Trophoblast cell (in vitro differentiated cells and primary cell): ENCODE measurements around the gene DIS3.
A peak's percentile ranks its signal among the peaks of the same experiment; 100 is the strongest.

Source experiments
- DNase-seq, 2 donors: peaks; one replicate each; pipeline ENCODE4 v3.0.0-alpha.2; 2016
- H2AFZ ChIP-seq: 2 replicates; pipeline ENCODE4 v1.6.1; 2013; ENCODE audit warnings: low read length, moderate library complexity, mild to moderate bottlenecking; ENCODE audit not compliant: insufficient read depth, poor library complexity
- H2AK5ac ChIP-seq: 2 replicates; pipeline ENCODE4 v1.6.1; 2013; ENCODE audit warnings: mild to moderate bottlenecking, low read length
- H2BK120ac ChIP-seq: 2 replicates; pipeline ENCODE4 v1.6.1; 2013; ENCODE audit warnings: low read length, mild to moderate bottlenecking, moderate library complexity; ENCODE audit not compliant: insufficient read depth, poor library complexity
- H2BK12ac ChIP-seq: 2 replicates; pipeline ENCODE4 v1.6.1; 2013; ENCODE audit warnings: mild to moderate bottlenecking, low read length, moderate library complexity
- H2BK5ac ChIP-seq: 2 replicates; pipeline ENCODE4 v1.6.1; 2013; ENCODE audit warnings: low read length, low read depth, moderate library complexity, mild to moderate bottlenecking; ENCODE audit not compliant: poor library complexity
- H3K14ac ChIP-seq: 2 replicates; pipeline ENCODE4 v1.6.1; 2013; ENCODE audit warnings: mild to moderate bottlenecking, low read length
- H3K18ac ChIP-seq: 2 replicates; pipeline ENCODE4 v1.6.1; 2013; ENCODE audit warnings: mild to moderate bottlenecking, low read length
- H3K23ac ChIP-seq: 2 replicates; pipeline ENCODE4 v1.6.1; 2013; ENCODE audit warnings: low read length
- H3K27ac ChIP-seq: 2 replicates; pipeline ENCODE4 v1.5.1; 2013; ENCODE audit warnings: low read depth, mild to moderate bottlenecking, inconsistent platforms, low read length, moderate library complexity
- H3K27me3 ChIP-seq: 2 replicates; pipeline ENCODE4 v1.6.1; 2013; ENCODE audit warnings: inconsistent platforms, mild to moderate bottlenecking, low read length, moderate library complexity; ENCODE audit not compliant: insufficient read depth
- H3K36me3 ChIP-seq, 2 experiments: 1 replicate in 1 of 2; 2 replicates in 1 of 2; pipeline ENCODE4 v1.6.1; 2013; ENCODE audit warnings: low read length in 2 of 2, mild to moderate bottlenecking in 2 of 2, moderate library complexity in 1 of 2; ENCODE audit not compliant: insufficient read depth in 2 of 2, control insufficient read depth in 1 of 2
- H3K4ac ChIP-seq: 2 replicates; pipeline ENCODE4 v1.6.1; 2013; ENCODE audit warnings: low read depth, mild to moderate bottlenecking, low read length, moderate library complexity
- H3K4me1 ChIP-seq, 2 experiments: 1 replicate in 1 of 2; 2 replicates in 1 of 2; pipeline ENCODE4 v1.6.1; 2013; ENCODE audit warnings: low read length in 2 of 2, mild to moderate bottlenecking in 2 of 2, moderate library complexity in 1 of 2; ENCODE audit not compliant: insufficient read depth in 2 of 2, control insufficient read depth in 1 of 2
- H3K4me2 ChIP-seq: 2 replicates; pipeline ENCODE4 v1.6.1; 2013; ENCODE audit warnings: inconsistent platforms, mild to moderate bottlenecking, low read length, moderate library complexity
- H3K4me3 ChIP-seq: 2 replicates; pipeline ENCODE4 v1.5.1; 2013; ENCODE audit warnings: mild to moderate bottlenecking, low read depth, low read length, inconsistent platforms
- H3K79me1 ChIP-seq: one replicate; pipeline ENCODE4 v1.6.1; 2013; ENCODE audit warnings: low read length
- H3K79me2 ChIP-seq: 2 replicates; pipeline ENCODE4 v1.6.1; 2013; ENCODE audit warnings: low read length, mild to moderate bottlenecking; ENCODE audit not compliant: control insufficient read depth, insufficient read depth, poor library complexity
- H3K9ac ChIP-seq: 2 replicates; pipeline ENCODE4 v1.6.1; 2013; ENCODE audit warnings: mild to moderate bottlenecking, low read length
- H3K9me3 ChIP-seq: 2 replicates; pipeline ENCODE4 v1.6.1; 2013; ENCODE audit warnings: low read depth, mild to moderate bottlenecking, control low read depth, inconsistent platforms, low read length; ENCODE audit not compliant: insufficient read depth
- H4K12ac ChIP-seq: 2 replicates; pipeline ENCODE4 v1.6.1; 2013; ENCODE audit warnings: low read depth, mild to moderate bottlenecking, low read length, moderate library complexity
- H4K8ac ChIP-seq: 2 replicates; pipeline ENCODE4 v1.6.1; 2013; ENCODE audit warnings: low read depth, mild to moderate bottlenecking, low read length, moderate library complexity
- H4K91ac ChIP-seq: one replicate; pipeline ENCODE4 v1.6.1; 2013; ENCODE audit warnings: low read depth, mild to moderate bottlenecking, low read length, moderate library complexity
- WGBS: extraction: QIAGEN DNeasy Blood & Tissue Kit; methylation state at CpG from one replicate; pipeline ENCODE4 v1.1.7; 2013; ENCODE audit warnings: missing lambda C conversion rate; ENCODE audit not compliant: insufficient read length, insufficient coverage; ENCODE audit errors: extremely low coverage; 5-methylcytosine and 5-hydroxymethylcytosine counted together

The DIS3 gene

DNA sequence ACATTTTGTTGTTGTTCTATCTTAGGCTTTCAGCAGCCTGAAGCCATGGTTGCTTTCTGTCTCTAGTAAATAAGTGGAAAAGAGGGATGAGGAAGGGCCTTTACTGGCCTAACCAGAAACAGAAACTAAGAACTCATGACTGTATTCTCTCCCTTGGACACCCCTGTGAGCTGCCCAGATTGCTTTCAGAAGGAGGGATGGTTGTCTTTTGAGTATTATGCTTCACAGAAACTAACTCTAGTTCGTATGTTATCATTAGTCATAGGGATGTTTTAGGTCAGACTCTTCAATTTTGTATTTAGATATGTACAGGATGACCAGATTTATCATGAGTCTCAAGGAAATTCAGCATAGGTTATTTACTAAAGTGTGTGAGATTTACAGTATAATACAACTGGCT, 36.4 kb downstream of the DIS3 start:
- H4K91ac ChIP-seq: no peak overlapping the region
- no peak overlapping the region for H2AFZ ChIP-seq
- no peaks in the 10 kb centered on the region for H3K27me3 ChIP-seq
- H3K27ac ChIP-seq: no peak overlapping the region
- no peak overlapping the region for H3K9ac ChIP-seq
- H2AK5ac ChIP-seq: no peak overlapping the region
- no peak overlapping the region for H3K14ac ChIP-seq
- H3K4me3 ChIP-seq: no peak overlapping the region
- no peak overlapping the region for H2BK5ac ChIP-seq
- no peak overlapping the region for H3K23ac ChIP-seq
- H3K79me2 ChIP-seq: no peaks in the 10 kb centered on the region
- H4K12ac ChIP-seq: no peak overlapping the region
- no CpG with 5 or more reads among the region's 1 CpG for WGBS
- no peak overlapping the region for H3K18ac ChIP-seq
- H2BK120ac ChIP-seq: no peak overlapping the region
- no peak for DNase-seq
- no peak overlapping the region for H3K4me2 ChIP-seq
- no peak overlapping the region for H2BK12ac ChIP-seq
- H3K4ac ChIP-seq: no peak overlapping the region
- H3K36me3 ChIP-seq: peaks cover 8 to 19% of the 10 kb centered on the region in 2 experiments
- no peaks in the 10 kb centered on the region for H3K79me1 ChIP-seq
- no peaks in the 10 kb centered on the region for H3K4me1 ChIP-seq
- no peaks in the 10 kb centered on the region for H3K9me3 ChIP-seq
- no peak overlapping the region for H4K8ac ChIP-seq

- no peak overlapping the region for H3K23ac ChIP-seq
- no peak overlapping the region for H3K18ac ChIP-seq
- H3K27ac ChIP-seq: no peak overlapping the region
- no peak overlapping the region for H3K14ac ChIP-seq
- H2BK120ac ChIP-seq: no peak overlapping the region
- H3K79me1 ChIP-seq: no peaks in the 10 kb centered on the region
- no peak overlapping the region for H2AK5ac ChIP-seq
- no peak overlapping the region for H3K4ac ChIP-seq
- H4K91ac ChIP-seq: no peak overlapping the region
- no peak overlapping the region for H2AFZ ChIP-seq
- H3K4me3 ChIP-seq: no peak overlapping the region
- no peaks in the 10 kb centered on the region for H3K79me2 ChIP-seq
- H3K4me1 ChIP-seq: no peaks in the 10 kb centered on the region
- no peak overlapping the region for H3K9ac ChIP-seq
- no peak overlapping the region for H4K12ac ChIP-seq
- no peaks in the 10 kb centered on the region for H3K27me3 ChIP-seq
- no peak for DNase-seq
- H3K36me3 ChIP-seq: peaks cover 10 to 19% of the 10 kb centered on the region in 2 experiments
- H2BK12ac ChIP-seq: no peak overlapping the region
- no peak overlapping the region for H2BK5ac ChIP-seq
- no peak overlapping the region for H3K4me2 ChIP-seq
- no peaks in the 10 kb centered on the region for H3K9me3 ChIP-seq
- WGBS: no CpG with 5 or more reads among the region's 1 CpG
- no peak overlapping the region for H4K8ac ChIP-seq
These were observed 41.7 kb downstream of the DIS3 start for GRCh38 chr13:72740015-72740414.

DNA sequence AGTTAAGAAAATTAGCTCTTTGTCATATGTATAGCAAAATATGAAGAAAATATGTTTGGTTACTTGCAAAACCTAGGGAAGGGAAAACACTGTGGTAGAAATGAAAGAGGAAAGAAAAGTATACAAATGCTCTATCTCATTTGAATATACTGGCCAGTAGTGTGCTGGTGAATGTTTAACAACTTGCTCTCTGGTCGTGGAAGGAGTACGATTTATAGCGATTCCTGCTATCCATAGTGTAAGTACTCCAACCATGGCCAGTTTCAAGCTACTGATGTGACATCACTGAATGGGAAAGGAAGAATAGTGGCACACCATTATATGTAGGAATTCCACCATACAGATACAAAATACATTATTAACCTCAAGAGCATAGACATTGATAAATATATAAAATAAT, 44.7 kb downstream of the DIS3 start:
- no peaks in the 10 kb centered on the region for H3K27me3 ChIP-seq
- WGBS: no CpG with 5 or more reads among the region's 3 CpGs

GRCh38 chr13:72728290-72728605, 53.5 kb downstream of the DIS3 start:
- H2BK120ac ChIP-seq: no peak overlapping the region
- H2AK5ac ChIP-seq: no peak overlapping the region
- no peak overlapping the region for H3K27ac ChIP-seq
- H3K27me3 ChIP-seq: no peaks in the 10 kb centered on the region
- peak overlapping the region; percentile 84 for H4K8ac ChIP-seq
- H3K23ac ChIP-seq: no peak overlapping the region
- DNase-seq: peak in 1 of 2 donors; percentile 9
- H3K4me3 ChIP-seq: peak overlapping the region; percentile 78
- H3K4ac ChIP-seq: peak overlapping the region; percentile 82
- H3K14ac ChIP-seq: peak overlapping the region; percentile 65
- peak overlapping the region; percentile 83 for H4K12ac ChIP-seq
- peaks cover 2% of the 10 kb centered on the region in 2 experiments for H3K36me3 ChIP-seq
- H2BK5ac ChIP-seq: no peak overlapping the region
- peaks cover 10% of the 10 kb centered on the region for H3K79me1 ChIP-seq
- H4K91ac ChIP-seq: peak overlapping the region; percentile 58
- peaks cover 0 to 3% of the 10 kb centered on the region in 2 experiments for H3K4me1 ChIP-seq
- H3K9me3 ChIP-seq: no peaks in the 10 kb centered on the region
- peak overlapping the region; percentile 53 for H2AFZ ChIP-seq
- H3K9ac ChIP-seq: peak overlapping the region; percentile 55
- WGBS: no CpG with 5 or more reads among the region's 3 CpGs
- H3K4me2 ChIP-seq: peak overlapping the region; percentile 86
- H3K18ac ChIP-seq: no peak overlapping the region
- peaks cover 12% of the 10 kb centered on the region for H3K79me2 ChIP-seq
- no peak overlapping the region for H2BK12ac ChIP-seq

More for the DNA sequence above, 44.7 kb downstream of the DIS3 start:
- Histone ChIP-seq H3K79me1 (no peaks in the 10 kb centered on the region), H3K79me2 (no peaks in the 10 kb centered on the region), H3K4me3 (no peak overlapping the region), H3K9me3 (no peaks in the 10 kb centered on the region), H2BK12ac (no peak overlapping the region), H3K18ac (no peak overlapping the region), H2AFZ (no peak overlapping the region), H3K14ac (no peak overlapping the region), H4K12ac (no peak overlapping the region), H2AK5ac (no peak overlapping the region), H4K91ac (no peak overlapping the region), H3K27ac (no peak overlapping the region), H3K4me1 (no peaks in the 10 kb centered on the region), H3K4me2 (no peak overlapping the region), H3K23ac (no peak overlapping the region), H3K36me3 (peaks cover 9 to 13% of the 10 kb centered on the region in 2 experiments), H2BK5ac (no peak overlapping the region), H3K4ac (no peak overlapping the region), H2BK120ac (no peak overlapping the region), H4K8ac (no peak overlapping the region), H3K9ac (no peak overlapping the region)
- no peak for DNase-seq
